ENCODE data around the gene CYP4Z1. TPM values are rescaled to one million over a fixed set of nuclear protein-coding genes. Genes with fewer than 3 reads are reported as not detected.
"Not testable (repeated sequence)": the region's sequence is repeated elsewhere in the genome, so short reads cannot be mapped to it uniquely, and the experiment has no call there.

CYP4Z1 gene
- total and polyA plus RNA-seq, 2 of the 13 experiments (the other 11 are each of a cell fraction or from before 2014, with no cell fraction given), result not detected

DNA sequence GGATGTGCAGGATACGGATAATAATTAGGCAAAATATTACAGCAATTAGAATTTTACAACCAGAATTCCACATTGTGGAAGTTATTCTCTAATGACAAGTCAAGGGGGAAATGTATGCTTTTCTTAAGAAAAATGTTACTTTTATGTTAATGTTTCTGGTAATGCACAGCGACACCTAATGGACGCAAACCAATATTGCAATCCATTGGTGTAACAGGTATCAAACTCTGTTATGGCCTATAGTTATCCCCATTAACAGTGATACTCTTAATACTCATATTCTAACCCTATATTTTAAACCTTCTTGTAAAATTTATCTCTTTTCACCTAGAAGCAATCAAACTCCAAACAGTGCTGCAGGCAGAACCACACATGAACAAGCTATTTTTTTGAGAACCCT lies 22.3 kb downstream of the CYP4Z1 start:
- not testable (repeated sequence) for FAIRE-seq; BruUV-seq (replicated peaks)

GRCh38 chr1:47091476-47091875 lies 24.4 kb downstream of the CYP4Z1 start:
- H3K79me2 ChIP-seq (ENCODE audit: insufficient read depth, low read length); CTCF ChIA-PET (ENCODE audit: low intra/inter-chr PET ratio, low total read pairs); FAIRE-seq; H3K4me2 ChIP-seq (ENCODE audit: low read depth, low read length); ATAC-seq; H3K9ac ChIP-seq (ENCODE audit: insufficient read depth, low read depth, low read length); intact Hi-C loops (cut with micrococcal nuclease; ENCODE audit: unreplicated experiment); H3K27me3 ChIP-seq (ENCODE audit: control insufficient read depth in 1 of 2, insufficient read depth in 2 of 2, low read length in 2 of 2); H2AFZ ChIP-seq (ENCODE audit: low read length); H4K20me1 ChIP-seq (ENCODE audit: insufficient read depth, low read length); DNase-seq (ENCODE audit: low spot score); H3K4me3 ChIP-seq (replicated peaks in 1 of 3; ENCODE audit: insufficient read depth in 1 of 3, low read depth in 2 of 3, low read length in 3 of 3); H3K27ac ChIP-seq (ENCODE audit: extremely low read length, insufficient read depth, low read length); H3K9me3 ChIP-seq (ENCODE audit: low read length); BruUV-seq (replicated peaks); H3K4me1 ChIP-seq (ENCODE audit: insufficient read depth, low read length); in situ Hi-C loops (cut with HindIII; ENCODE audit: extremely low pct_ligation_motif_present, low pct_unique_long_range_greater_than_20kb); H3K36me3 ChIP-seq (replicated peaks in 1 of 2; ENCODE audit: control insufficient read depth in 1 of 2, insufficient read depth in 2 of 2, low read length in 2 of 2); POLR2A ChIA-PET: not testable (repeated sequence)
- TF ChIP-seq KDM1A (CRISPR knock-in tag; IDR thresholded peaks at IDR 0.05) (0 out of 2 replicates have a peak, but pooled peaks have one; percentile 13), ZNF652 (CRISPR knock-in tag; IDR thresholded peaks at IDR 0.05; ENCODE audit: borderline replicate concordance, low read depth) (peak; percentile 79), ZMYM3 (CRISPR knock-in tag; IDR thresholded peaks at IDR 0.05) (peak; percentile 54; the same call in 1 of the 2 replicates)
- WGBS (ENCODE audit: low lambda C conversion rate), result 0% methylated on average over 3 of the region's 3 CpGs

More for the DNA sequence above, 22.3 kb downstream of the CYP4Z1 start:
- ATAC-seq; H4K20me1 ChIP-seq (ENCODE audit: insufficient read depth, low read length); intact Hi-C loops (cut with micrococcal nuclease; ENCODE audit: unreplicated experiment); H3K27me3 ChIP-seq (ENCODE audit: control insufficient read depth in 1 of 2, insufficient read depth in 2 of 2, low read length in 2 of 2); POLR2A ChIA-PET; H3K9ac ChIP-seq (ENCODE audit: insufficient read depth, low read depth, low read length); H3K9me3 ChIP-seq (ENCODE audit: low read length); H3K36me3 ChIP-seq (replicated peaks in 1 of 2; ENCODE audit: control insufficient read depth in 1 of 2, insufficient read depth in 2 of 2, low read length in 2 of 2); in situ Hi-C loops (cut with HindIII; ENCODE audit: extremely low pct_ligation_motif_present, low pct_unique_long_range_greater_than_20kb); H3K27ac ChIP-seq (ENCODE audit: extremely low read length, insufficient read depth, low read length); H2AFZ ChIP-seq (ENCODE audit: low read length); H3K4me3 ChIP-seq (replicated peaks in 1 of 3; ENCODE audit: insufficient read depth in 1 of 3, low read depth in 2 of 3, low read length in 3 of 3); H3K79me2 ChIP-seq (ENCODE audit: insufficient read depth, low read length); H3K4me2 ChIP-seq (ENCODE audit: low read depth, low read length); H3K4me1 ChIP-seq (ENCODE audit: insufficient read depth, low read length): not testable (repeated sequence)
- DNase-seq (ENCODE audit: low spot score), result peak; percentile 8
- 2% methylated on average over 3 of the region's 3 CpGs for WGBS (ENCODE audit: low lambda C conversion rate)
- CTCF ChIA-PET (ENCODE audit: low intra/inter-chr PET ratio, low total read pairs), result interaction anchor here (1.2 kb wide), 1 partner anchor 341 kb away, joined by 3 read pairs; no protein-coding TSS in a partner anchor
- TF ChIP-seq CEBPG (CRISPR knock-in tag; IDR thresholded peaks at IDR 0.05) (0 out of 2 replicates have a peak, but pooled peaks have one; percentile 12), STAG1 (CRISPR knock-in tag; IDR thresholded peaks at IDR 0.05) (peak; percentile 48)
- TF ChIP-seq, protein P1, sequence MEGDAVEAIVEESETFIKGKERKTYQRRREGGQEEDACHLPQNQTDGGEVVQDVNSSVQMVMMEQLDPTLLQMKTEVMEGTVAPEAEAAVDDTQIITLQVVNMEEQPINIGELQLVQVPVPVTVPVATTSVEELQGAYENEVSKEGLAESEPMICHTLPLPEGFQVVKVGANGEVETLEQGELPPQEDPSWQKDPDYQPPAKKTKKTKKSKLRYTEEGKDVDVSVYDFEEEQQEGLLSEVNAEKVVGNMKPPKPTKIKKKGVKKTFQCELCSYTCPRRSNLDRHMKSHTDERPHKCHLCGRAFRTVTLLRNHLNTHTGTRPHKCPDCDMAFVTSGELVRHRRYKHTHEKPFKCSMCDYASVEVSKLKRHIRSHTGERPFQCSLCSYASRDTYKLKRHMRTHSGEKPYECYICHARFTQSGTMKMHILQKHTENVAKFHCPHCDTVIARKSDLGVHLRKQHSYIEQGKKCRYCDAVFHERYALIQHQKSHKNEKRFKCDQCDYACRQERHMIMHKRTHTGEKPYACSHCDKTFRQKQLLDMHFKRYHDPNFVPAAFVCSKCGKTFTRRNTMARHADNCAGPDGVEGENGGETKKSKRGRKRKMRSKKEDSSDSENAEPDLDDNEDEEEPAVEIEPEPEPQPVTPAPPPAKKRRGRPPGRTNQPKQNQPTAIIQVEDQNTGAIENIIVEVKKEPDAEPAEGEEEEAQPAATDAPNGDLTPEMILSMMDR (CRISPR knock-in tag; IDR thresholded peaks at IDR 0.05), result peak; percentile 45

Data from HepG2 (cell line).